ENCODE data around the gene LDLRAD1. TPM values are rescaled to one million over a fixed set of nuclear protein-coding genes. Genes with fewer than 3 reads are reported as not detected.

LDLRAD1 gene
- total RNA-seq, 2 experiments from 2014 or later = not detected

DNA sequence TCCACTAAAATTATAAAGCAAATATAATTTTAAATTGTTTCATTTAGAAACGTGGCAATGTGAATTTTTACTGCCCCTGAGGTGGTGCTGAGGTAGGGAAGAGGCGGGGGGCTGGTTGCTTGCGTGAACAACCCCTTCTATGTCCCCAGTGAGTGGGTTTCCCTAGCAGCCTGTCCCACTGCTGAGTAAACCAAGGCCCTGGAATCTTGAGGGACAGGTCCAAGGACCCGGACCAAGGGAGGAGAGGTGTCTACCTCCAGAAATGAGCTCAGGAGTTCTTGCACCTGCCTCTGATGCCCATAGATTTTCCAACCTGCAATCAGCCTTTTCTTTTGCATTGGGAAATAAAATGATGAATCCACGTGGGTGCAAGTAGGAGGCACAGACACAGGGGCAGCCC lies 649 bp upstream of the LDLRAD1 start:
- POLR2A ChIA-PET = no interaction called here
- H3K36me3 Mint-ChIP-seq (ENCODE audit: low read depth) = no peaks in the 10 kb centered on the region
- no peak overlapping the region for H3K27ac Mint-ChIP-seq
- ATAC-seq (no peak), DNase-seq (no peak)
- CTCF ChIA-PET = interaction anchor here (1.3 to 1.6 kb wide), 2 partner anchors 23 to 158 kb away, joined by 3 to 4 read pairs; no protein-coding TSS in a partner anchor
- H3K4me1 Mint-ChIP-seq (ENCODE audit: low read depth) = no peaks in the 10 kb centered on the region
- no peaks in the 10 kb centered on the region for H3K27me3 Mint-ChIP-seq
- H3K9me3 Mint-ChIP-seq = no peaks in the 10 kb centered on the region
- TF ChIP-seq, protein P1, sequence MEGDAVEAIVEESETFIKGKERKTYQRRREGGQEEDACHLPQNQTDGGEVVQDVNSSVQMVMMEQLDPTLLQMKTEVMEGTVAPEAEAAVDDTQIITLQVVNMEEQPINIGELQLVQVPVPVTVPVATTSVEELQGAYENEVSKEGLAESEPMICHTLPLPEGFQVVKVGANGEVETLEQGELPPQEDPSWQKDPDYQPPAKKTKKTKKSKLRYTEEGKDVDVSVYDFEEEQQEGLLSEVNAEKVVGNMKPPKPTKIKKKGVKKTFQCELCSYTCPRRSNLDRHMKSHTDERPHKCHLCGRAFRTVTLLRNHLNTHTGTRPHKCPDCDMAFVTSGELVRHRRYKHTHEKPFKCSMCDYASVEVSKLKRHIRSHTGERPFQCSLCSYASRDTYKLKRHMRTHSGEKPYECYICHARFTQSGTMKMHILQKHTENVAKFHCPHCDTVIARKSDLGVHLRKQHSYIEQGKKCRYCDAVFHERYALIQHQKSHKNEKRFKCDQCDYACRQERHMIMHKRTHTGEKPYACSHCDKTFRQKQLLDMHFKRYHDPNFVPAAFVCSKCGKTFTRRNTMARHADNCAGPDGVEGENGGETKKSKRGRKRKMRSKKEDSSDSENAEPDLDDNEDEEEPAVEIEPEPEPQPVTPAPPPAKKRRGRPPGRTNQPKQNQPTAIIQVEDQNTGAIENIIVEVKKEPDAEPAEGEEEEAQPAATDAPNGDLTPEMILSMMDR (IDR thresholded peaks at IDR 0.05) = no peak
- intact Hi-C loops (cut with micrococcal nuclease) = no loop called here
- H3K4me3 Mint-ChIP-seq = no peak overlapping the region

DNA sequence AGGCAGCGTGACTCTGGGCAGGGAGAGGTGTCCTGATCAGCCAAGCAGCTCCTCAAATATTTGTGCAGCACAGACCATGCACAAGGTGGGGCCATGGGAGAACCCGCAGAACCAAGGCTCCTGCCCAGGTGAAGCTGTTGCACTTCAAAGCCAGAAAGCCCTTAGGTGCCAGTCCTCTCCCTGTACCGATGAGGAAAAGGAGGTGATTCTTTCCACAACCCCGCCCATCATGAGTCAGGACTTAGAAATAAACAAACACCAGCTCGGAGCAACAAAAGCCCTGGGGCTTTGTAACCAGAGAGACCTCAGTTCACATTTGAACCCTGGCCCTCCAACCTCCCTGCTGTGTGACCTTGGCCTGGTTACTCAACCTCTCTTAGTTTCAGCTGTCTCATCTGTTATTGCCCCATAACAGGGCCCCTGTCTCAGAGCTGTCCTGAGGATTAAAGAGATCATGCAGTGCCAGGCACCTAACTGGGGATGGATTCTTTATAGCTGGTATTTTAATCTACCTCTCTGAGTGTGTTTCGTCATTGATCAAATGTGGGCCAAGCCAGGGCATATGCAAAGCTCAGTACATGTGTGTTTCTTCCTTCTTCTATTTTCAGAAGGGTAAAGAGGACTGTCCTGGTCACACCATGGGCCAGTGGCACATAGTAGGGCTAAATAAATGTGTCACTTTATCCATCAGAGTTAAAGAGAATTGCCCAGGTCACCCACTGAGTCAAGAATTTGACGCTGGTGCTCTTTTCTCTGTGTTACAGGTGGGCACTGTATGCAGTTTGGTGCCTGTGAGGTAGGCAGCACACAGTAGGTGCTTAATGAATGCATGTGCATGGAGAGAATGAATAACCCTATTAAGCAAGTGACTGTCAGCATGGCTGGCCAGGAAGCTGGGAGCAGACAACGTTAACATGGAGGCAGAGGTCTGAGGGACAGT lies 1.4 kb downstream of the LDLRAD1 start:
- Mint-ChIP-seq H3K4me1 (ENCODE audit: low read depth) (no peaks in the 10 kb centered on the region), H3K27ac (no peak overlapping the region), H3K36me3 (ENCODE audit: low read depth) (no peaks in the 10 kb centered on the region), H3K4me3 (no peak overlapping the region), H3K9me3 (no peaks in the 10 kb centered on the region), H3K27me3 (no peaks in the 10 kb centered on the region)
- ATAC-seq (no peak), DNase-seq (no peak)
- TF ChIP-seq, protein P1 (IDR thresholded peaks at IDR 0.05) = no peak
- intact Hi-C loops (cut with micrococcal nuclease) = no loop called here
- POLR2A ChIA-PET = no interaction called here
- CTCF ChIA-PET = interaction anchor here (1.3 kb wide), 1 partner anchor 65 kb away, joined by 5 read pairs; no protein-coding TSS in a partner anchor

DNA sequence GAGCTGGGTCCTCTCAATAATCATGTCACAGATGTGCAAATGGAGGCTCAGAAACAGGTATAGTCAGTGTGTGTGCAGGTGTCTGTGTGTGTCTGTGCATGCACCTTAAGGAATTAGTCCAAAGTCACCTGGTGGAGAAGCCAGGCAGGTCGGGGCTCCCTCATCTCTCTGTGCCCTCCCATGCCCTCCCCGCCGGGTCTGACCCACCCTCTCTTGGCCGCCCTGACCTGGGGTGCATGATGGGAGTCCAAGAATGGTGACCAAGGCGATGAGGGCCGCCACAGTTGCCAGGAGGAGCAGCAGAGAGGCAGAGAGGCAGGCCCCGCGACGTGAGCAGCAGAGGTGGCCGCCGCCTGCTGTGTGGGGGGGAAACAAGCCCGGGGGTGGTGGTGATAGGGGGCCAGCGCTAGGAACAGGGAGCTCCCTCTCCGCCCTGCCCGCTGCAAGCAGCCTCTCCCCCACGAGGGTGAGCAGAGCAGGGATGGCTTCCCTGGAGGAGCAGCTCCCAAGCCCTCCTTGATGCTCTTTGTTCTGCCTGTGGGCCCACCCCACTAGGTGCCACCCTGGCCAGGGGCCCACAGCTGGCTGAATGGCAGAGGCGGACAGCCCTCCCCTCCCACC lies 3.9 kb downstream of the LDLRAD1 start:
- Mint-ChIP-seq H3K4me1 (ENCODE audit: low read depth) (no peaks in the 10 kb centered on the region), H3K36me3 (ENCODE audit: low read depth) (no peaks in the 10 kb centered on the region), H3K27ac (no peak overlapping the region), H3K9me3 (no peaks in the 10 kb centered on the region), H3K27me3 (peaks cover 2% of the 10 kb centered on the region), H3K4me3 (no peak overlapping the region)
- ATAC-seq (no peak), DNase-seq (no peak)
- ChIA-PET CTCF (no interaction called here), POLR2A (no interaction called here)
- TF ChIP-seq, protein P1 (IDR thresholded peaks at IDR 0.05) = no peak
- intact Hi-C loops (cut with micrococcal nuclease) = no loop called here

DNA sequence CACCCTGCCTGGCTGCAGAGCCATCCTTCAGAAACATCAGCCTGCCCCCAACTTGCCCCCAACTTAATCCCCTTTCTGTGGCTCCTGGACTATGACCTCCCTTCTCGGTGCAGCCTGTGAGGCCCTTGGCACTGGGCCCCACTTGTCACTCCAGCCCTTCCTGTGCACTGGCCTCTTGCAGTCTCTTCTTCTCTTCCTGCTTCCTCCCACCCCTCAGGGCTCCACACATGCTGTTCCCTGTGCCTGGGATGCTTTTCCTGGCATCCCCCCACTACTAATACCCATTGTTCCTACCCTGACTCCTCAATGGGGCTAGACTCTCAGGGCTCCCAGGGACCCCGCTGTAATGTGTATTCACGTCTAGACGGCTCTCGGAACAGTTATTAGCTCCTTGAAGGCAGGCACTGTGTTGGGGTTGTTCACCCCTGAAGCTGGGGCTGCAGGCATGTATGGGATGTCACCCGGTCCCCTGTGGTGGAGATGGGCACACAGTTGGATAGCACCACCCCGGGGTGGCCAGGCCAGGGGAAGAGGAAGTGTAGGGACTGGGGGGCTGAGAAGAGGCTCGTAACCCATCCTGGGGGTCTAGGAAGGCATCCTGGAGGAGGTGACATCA lies 4.5 kb downstream of the LDLRAD1 start:
- no peaks in the 10 kb centered on the region for H3K4me1 Mint-ChIP-seq (ENCODE audit: low read depth)
- no peak overlapping the region for H3K4me3 Mint-ChIP-seq
- H3K27ac Mint-ChIP-seq = no peak overlapping the region
- ATAC-seq = no peak
- peaks cover 2% of the 10 kb centered on the region for H3K27me3 Mint-ChIP-seq
- TF ChIP-seq, protein P1 (IDR thresholded peaks at IDR 0.05) = no peak
- H3K9me3 Mint-ChIP-seq = no peaks in the 10 kb centered on the region
- intact Hi-C loops (cut with micrococcal nuclease) = no loop called here
- DNase-seq = no peak
- no peaks in the 10 kb centered on the region for H3K36me3 Mint-ChIP-seq (ENCODE audit: low read depth)
- POLR2A ChIA-PET = no interaction called here
- CTCF ChIA-PET = interaction anchor here (1.4 kb wide), 1 partner anchor 153 kb away, joined by 4 read pairs; no protein-coding TSS in a partner anchor
